Gastrocnemius medialis (tissue), 4 donors: ENCODE data around the gene SIL1. TPM values are rescaled to one million over a fixed set of nuclear protein-coding genes. Genes with fewer than 3 reads are reported as not detected.

Experiments used
- ATAC-seq, 2 donors: fragments of 150-250 bp; one replicate each; pipeline ENCODE4 v1.9.1; 2016
- DNase-seq, 2 donors: peaks; one replicate each; pipeline ENCODE4 v3.0.0-alpha.2; 2019
- H3K27ac ChIP-seq, 4 donors: fragments of 200-600 bp; sonication (generic); 1 replicate in 1 of 4; 2 replicates in 3 of 4; pipeline ENCODE4 v1.5.1; 2016 to 2018; ENCODE audit warnings: mild to moderate bottlenecking in 2 of 4, moderate library complexity in 1 of 4
- H3K27me3 ChIP-seq, 3 donors: fragments of 200-600 bp; sonication (generic) in 2 of 3; 1 replicate in 1 of 3; 2 replicates in 2 of 3; pipeline versions ENCODE4 v1.5.1 to v1.6.0; 2016 to 2019; ENCODE audit warnings: mild to moderate bottlenecking in 1 of 3, moderate library complexity in 1 of 3
- H3K36me3 ChIP-seq, 2 donors: fragments of 200-600 bp; sonication (generic) in 1 of 2; one replicate each; pipeline ENCODE4 v1.5.1; 2017 to 2018
- H3K4me1 ChIP-seq, 2 donors: fragments of 200-600 bp; sonication (generic) in 1 of 2; one replicate each; pipeline ENCODE4 v1.5.1; 2016 to 2017; ENCODE audit warnings: mild to moderate bottlenecking in 2 of 2
- H3K4me3 ChIP-seq, 4 donors: fragments of 200-600 bp; sonication (generic) in 3 of 4; 1 replicate in 1 of 4; 2 replicates in 3 of 4; pipeline ENCODE4 v1.5.1; 2016 to 2019; ENCODE audit warnings: mild to moderate bottlenecking in 2 of 4
- H3K9me3 ChIP-seq, 3 donors: fragments of 200-600 bp; sonication (generic) in 2 of 3; 1 replicate in 1 of 3; 2 replicates in 2 of 3; pipeline ENCODE4 v1.5.1; 2016 to 2019
- POLR2A ChIP-seq, 2 donors: fragments of 450-650 bp; IDR thresholded peaks; one replicate each; pipeline ENCODE4 v1.6.1; 2017; ENCODE audit warnings: antibody characterized with exemption in 2 of 2, mild to moderate bottlenecking in 2 of 2, moderate library complexity in 2 of 2
- in situ Hi-C, 4 donors: fragments of 200-750 bp; cut with MboI; loops; one replicate each; pipeline versions ENCODE4 v1.15.0 to v1.8.0; 2017; ENCODE audit warnings: low sequenced_read_pairs in 4 of 4
- intact Hi-C: fragments of 100-400 bp; cut with DNase I; formaldehyde crosslinking; loops from one replicate; pipeline ENCODE4 v1.15.1; 2023; ENCODE audit warnings: low total_unique reads
- total RNA-seq, 4 donors: library from RNA; depleted of rRNA; stranded (reverse); fragments of >200 nt; gene quantifications; one replicate each; pipeline versions ENCODE4 v1.1.0 to v1.2.3, GENCODE V29; 2016
- TF ChIP-seq, protein P1 (sequence below), 5 experiments: fragments of 450-650 bp in 3 of 5; fragments of 200-600 bp in 2 of 5; sonication (generic) in 2 of 5; IDR thresholded peaks in 4 of 5; conservative IDR thresholded peaks in 1 of 5; 1 replicate in 4 of 5; 2 replicates in 1 of 5; pipeline ENCODE4 v1.5.1; 2016 to 2019; ENCODE audit warnings: antibody characterized with exemption in 5 of 5, mild to moderate bottlenecking in 3 of 5, moderate library complexity in 3 of 5

SIL1 gene
- total RNA-seq, 4 donors from 2014 or later, result 36.6 to 52.6 (median 48.2) TPM

DNA sequence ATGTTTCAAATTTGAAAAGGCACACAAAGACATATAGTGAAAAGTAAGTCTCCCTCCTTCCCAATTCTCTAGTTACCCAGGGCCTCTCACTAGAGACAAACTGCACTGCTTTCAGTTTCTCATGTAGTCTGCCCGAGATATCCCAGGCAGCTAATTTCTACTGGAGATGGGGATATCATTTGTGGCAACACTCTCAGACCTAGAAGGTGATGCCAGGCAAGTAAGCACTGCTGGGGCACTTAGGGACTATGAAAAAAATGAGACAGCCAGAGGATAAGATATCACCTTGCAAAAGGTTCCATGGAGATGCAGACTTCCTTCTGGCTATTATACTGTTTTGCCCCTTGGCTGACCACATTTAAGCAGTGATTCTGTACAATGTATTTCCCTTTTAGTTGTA, 12.6 kb downstream of the SIL1 start:
- H3K36me3 ChIP-seq, result no peaks in the 10 kb centered on the region
- peak overlapping the region; percentile 6 to 64 (median 52) for H3K27ac ChIP-seq
- intact Hi-C loops, result no loop called here
- ATAC-seq, result peak in 1 of 2 donors; percentile 72
- no peak overlapping the region for H3K4me3 ChIP-seq
- no peaks in the 10 kb centered on the region for H3K9me3 ChIP-seq
- TF ChIP-seq POLR2A (IDR thresholded peaks at IDR 0.05), result no peak
- TF ChIP-seq, protein P1, sequence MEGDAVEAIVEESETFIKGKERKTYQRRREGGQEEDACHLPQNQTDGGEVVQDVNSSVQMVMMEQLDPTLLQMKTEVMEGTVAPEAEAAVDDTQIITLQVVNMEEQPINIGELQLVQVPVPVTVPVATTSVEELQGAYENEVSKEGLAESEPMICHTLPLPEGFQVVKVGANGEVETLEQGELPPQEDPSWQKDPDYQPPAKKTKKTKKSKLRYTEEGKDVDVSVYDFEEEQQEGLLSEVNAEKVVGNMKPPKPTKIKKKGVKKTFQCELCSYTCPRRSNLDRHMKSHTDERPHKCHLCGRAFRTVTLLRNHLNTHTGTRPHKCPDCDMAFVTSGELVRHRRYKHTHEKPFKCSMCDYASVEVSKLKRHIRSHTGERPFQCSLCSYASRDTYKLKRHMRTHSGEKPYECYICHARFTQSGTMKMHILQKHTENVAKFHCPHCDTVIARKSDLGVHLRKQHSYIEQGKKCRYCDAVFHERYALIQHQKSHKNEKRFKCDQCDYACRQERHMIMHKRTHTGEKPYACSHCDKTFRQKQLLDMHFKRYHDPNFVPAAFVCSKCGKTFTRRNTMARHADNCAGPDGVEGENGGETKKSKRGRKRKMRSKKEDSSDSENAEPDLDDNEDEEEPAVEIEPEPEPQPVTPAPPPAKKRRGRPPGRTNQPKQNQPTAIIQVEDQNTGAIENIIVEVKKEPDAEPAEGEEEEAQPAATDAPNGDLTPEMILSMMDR (IDR thresholded peaks at IDR 0.05 in 4 of 5, conservative IDR thresholded peaks at IDR 0.05 in 1 of 5), result no peak
- no peak for DNase-seq
- H3K27me3 ChIP-seq, result no peaks in the 10 kb centered on the region
- in situ Hi-C loops, result no loop called here
- peaks cover 39 to 43% of the 10 kb centered on the region in 2 donors for H3K4me1 ChIP-seq

DNA sequence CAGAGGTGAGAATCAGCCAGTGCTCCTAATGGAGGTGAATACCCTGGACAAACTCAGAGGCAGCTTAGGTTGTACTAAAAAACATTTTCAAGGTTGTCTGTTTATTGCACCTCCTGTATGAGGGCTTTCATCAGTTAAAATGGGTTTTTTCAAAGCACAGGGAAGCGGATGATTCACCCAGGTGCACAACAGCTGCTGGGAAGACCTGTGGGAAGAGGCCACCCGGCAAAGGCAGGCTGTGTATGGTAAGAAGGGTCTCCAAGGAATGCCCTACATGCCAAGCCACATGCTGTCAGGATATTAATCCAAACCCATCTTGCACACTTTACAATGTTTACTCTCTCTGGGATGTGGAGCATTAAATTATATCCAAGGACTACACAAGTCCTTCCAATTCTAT, 14.7 kb downstream of the SIL1 start:
- no peaks in the 10 kb centered on the region for H3K36me3 ChIP-seq
- in situ Hi-C loops, result no loop called here

DNA sequence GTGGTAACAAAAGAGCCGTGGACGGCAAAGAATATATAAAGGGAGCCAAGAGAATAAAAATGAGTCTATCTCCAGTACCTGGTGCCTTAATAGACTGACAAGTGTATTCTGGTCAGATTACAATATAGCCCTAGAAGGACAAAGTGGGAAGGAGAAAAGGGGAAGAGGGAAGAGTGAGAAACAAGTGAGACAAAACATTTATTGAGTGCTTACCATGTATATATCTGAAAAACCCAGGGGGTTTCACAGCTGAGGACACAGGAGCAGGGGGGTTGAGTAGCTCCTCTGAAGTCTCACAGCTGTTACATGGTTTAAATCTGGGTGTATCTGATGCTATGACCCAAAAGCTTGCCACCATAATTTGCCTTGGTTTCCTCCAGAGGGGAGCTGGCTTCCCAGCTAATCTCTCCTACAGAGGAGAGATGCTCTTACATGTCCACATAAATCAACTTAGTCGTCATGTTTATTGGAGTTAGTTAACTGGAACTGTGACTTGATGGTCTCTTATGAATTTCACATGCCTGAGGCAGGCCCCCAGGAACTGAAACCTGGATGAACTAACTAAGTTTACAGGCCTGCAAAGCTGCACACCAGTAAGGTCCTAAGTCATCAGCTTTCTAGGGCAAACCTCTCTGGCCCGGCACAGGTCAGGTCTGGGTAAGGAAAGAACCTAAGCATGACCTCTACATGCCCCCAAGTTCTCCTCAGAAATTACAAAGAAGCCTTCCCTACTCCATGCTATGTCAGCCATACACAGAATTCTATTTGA, 15.5 kb downstream of the SIL1 start:
- Histone ChIP-seq H3K9me3 (no peaks in the 10 kb centered on the region), H3K27ac (peak overlapping the region in 1 of 4 donors; percentile 15), H3K36me3 (no peaks in the 10 kb centered on the region), H3K27me3 (no peaks in the 10 kb centered on the region), H3K4me1 (peaks cover 63 to 65% of the 10 kb centered on the region in 2 donors), H3K4me3 (no peak overlapping the region)
- intact Hi-C loops, result no loop called here
- no peak for DNase-seq
- no peak for TF ChIP-seq POLR2A (IDR thresholded peaks at IDR 0.05)
- TF ChIP-seq, protein P1 (IDR thresholded peaks at IDR 0.05 in 4 of 5, conservative IDR thresholded peaks at IDR 0.05 in 1 of 5), result no peak
- in situ Hi-C loops, result no loop called here
- no peak for ATAC-seq

More for the DNA sequence above, 14.7 kb downstream of the SIL1 start:
- DNase-seq, result no peak
- H3K4me1 ChIP-seq, result peaks cover 57 to 60% of the 10 kb centered on the region in 2 donors
- H3K9me3 ChIP-seq, result no peaks in the 10 kb centered on the region
- intact Hi-C loops, result no loop called here
- no peak overlapping the region for H3K27ac ChIP-seq
- no peak for ATAC-seq
- TF ChIP-seq POLR2A (IDR thresholded peaks at IDR 0.05), result no peak
- TF ChIP-seq, protein P1 (IDR thresholded peaks at IDR 0.05 in 4 of 5, conservative IDR thresholded peaks at IDR 0.05 in 1 of 5), result no peak
- no peak overlapping the region for H3K4me3 ChIP-seq
- no peaks in the 10 kb centered on the region for H3K27me3 ChIP-seq

GRCh38 chr5:139181835-139182452, 16.2 kb downstream of the SIL1 start:
- ATAC-seq (no peak), DNase-seq (peak in 1 of 2 donors; percentile 24)
- in situ Hi-C loops, result no loop called here
- no peaks in the 10 kb centered on the region for H3K9me3 ChIP-seq
- intact Hi-C loops, result no loop called here
- TF ChIP-seq, protein P1 (IDR thresholded peaks at IDR 0.05 in 4 of 5, conservative IDR thresholded peaks at IDR 0.05 in 1 of 5), result no peak
- no peak for TF ChIP-seq POLR2A (IDR thresholded peaks at IDR 0.05)
- peak overlapping the region in 3 of 4 donors; percentile 0 to 24 (median 15) for H3K27ac ChIP-seq
- H3K27me3 ChIP-seq, result no peaks in the 10 kb centered on the region
- H3K4me1 ChIP-seq, result peaks cover 70 to 72% of the 10 kb centered on the region in 2 donors
- no peak overlapping the region for H3K4me3 ChIP-seq
- no peaks in the 10 kb centered on the region for H3K36me3 ChIP-seq
